HL-60/S4 (cell line): Measurements from ENCODE around the gene NUDT22.

Experiments
- in situ Hi-C: fragments of 300-500 bp; cut with MboI; formaldehyde crosslinking; loops from 2 replicates; pipeline ENCODE4 v1.14.3; 2022; ENCODE audit warnings: low sequenced_read_pairs

Gene NUDT22

GRCh38 chr11:64226507-64227051, 505 bp downstream of the NUDT22 start:
- in situ Hi-C loops = no loop called here

- in situ Hi-C loops = no loop called here
These were observed 1.4 kb downstream of the NUDT22 start for GRCh38 chr11:64227405-64227956.

GRCh38 chr11:64229090-64229743, 3.1 kb downstream of the NUDT22 start:
- in situ Hi-C loops = no loop called here

GRCh38 chr11:64229744-64230170, 3.7 kb downstream of the NUDT22 start:
- in situ Hi-C loops = no loop called here

- in situ Hi-C loops = no loop called here
These were observed 4.3 kb downstream of the NUDT22 start, which contains the start of gene DNAJC4 for GRCh38 chr11:64230171-64230984. DNAJC4 (plus strand) TSS chr11:64230548; CDS start chr11:64230855, 307 bp downstream.

GRCh38 chr11:64230985-64231365, 4.9 kb downstream of the NUDT22 start:
- in situ Hi-C loops = no loop called here

- in situ Hi-C loops = no loop called here
These were observed 5.5 kb downstream of the NUDT22 start for GRCh38 chr11:64231546-64231945.

GRCh38 chr11:64232182-64232966, 6.3 kb downstream of the NUDT22 start:
- in situ Hi-C loops = no loop called here

GRCh38 chr11:64232967-64233315, 6.9 kb downstream of the NUDT22 start:
- in situ Hi-C loops = no loop called here

- in situ Hi-C loops = no loop called here
These were observed 8.0 kb downstream of the NUDT22 start, which contains the start of gene VEGFB for GRCh38 chr11:64233913-64234586. VEGFB (plus strand) TSS chr11:64234584; CDS start chr11:64234834, 250 bp downstream.

- in situ Hi-C loops = no loop called here
These were observed 8.7 kb downstream of the NUDT22 start for GRCh38 chr11:64234647-64235379.

GRCh38 chr11:64235437-64236161, 9.5 kb downstream of the NUDT22 start:
- in situ Hi-C loops = no loop called here

GRCh38 chr11:64237484-64237951, 11.4 kb downstream of the NUDT22 start:
- in situ Hi-C loops = no loop called here

- in situ Hi-C loops = no loop called here
These were observed 12.0 kb downstream of the NUDT22 start for GRCh38 chr11:64238076-64238475.

GRCh38 chr11:64238999-64239398, 12.9 kb downstream of the NUDT22 start:
- in situ Hi-C loops = no loop called here

GRCh38 chr11:64239662-64240434, 13.8 kb downstream of the NUDT22 start:
- in situ Hi-C loops = no loop called here

GRCh38 chr11:64240435-64241240, 14.6 kb downstream of the NUDT22 start, which contains the start of gene FKBP2:
FKBP2 (plus strand) TSS chr11:64241095; CDS start chr11:64242388, 1,293 bp downstream.
- in situ Hi-C loops = no loop called here
